Osteoblast (primary cell): Measurements from ENCODE around the gene ECE2. TPM values are rescaled to one million over a fixed set of nuclear protein-coding genes. Genes with fewer than 3 reads are reported as not detected.

Experiments
- DNase-seq: peaks from one replicate; pipeline ENCODE4 v3.0.0; 2011; ENCODE audit warnings: low spot score, mixed read lengths; ENCODE audit not compliant: insufficient read length; ENCODE audit errors: missing footprints
- H2AFZ ChIP-seq: 2 replicates; pipeline ENCODE4 v1.6.0; 2011; ENCODE audit warnings: mild to moderate bottlenecking, low read length
- H3K27ac ChIP-seq: 2 replicates; pipeline ENCODE4 v1.5.1; 2011; ENCODE audit warnings: mild to moderate bottlenecking, low read depth, low read length, moderate library complexity
- H3K27me3 ChIP-seq: 2 replicates; pipeline ENCODE4 v1.6.0; 2012; ENCODE audit warnings: mild to moderate bottlenecking, control low read depth, inconsistent platforms, low read length, moderate library complexity; ENCODE audit not compliant: insufficient read depth
- H3K36me3 ChIP-seq: 2 replicates; pipeline ENCODE4 v1.5.1; 2011; ENCODE audit warnings: mild to moderate bottlenecking, low read length, control low read depth, moderate library complexity; ENCODE audit not compliant: insufficient read depth
- H3K4me1 ChIP-seq: 2 replicates; pipeline ENCODE4 v1.5.1; 2011; ENCODE audit warnings: mild to moderate bottlenecking, low read length, control low read depth, moderate library complexity; ENCODE audit not compliant: insufficient read depth
- H3K4me2 ChIP-seq: 2 replicates; pipeline ENCODE4 v1.6.0; 2011; ENCODE audit warnings: mild to moderate bottlenecking, low read length; ENCODE audit not compliant: insufficient read depth
- H3K4me3 ChIP-seq: fragments of 200-600 bp; sonication (generic); 3 replicates; pipeline ENCODE4 v1.5.1; 2012; ENCODE audit warnings: mild to moderate bottlenecking, low read length, inconsistent platforms; ENCODE audit not compliant: insufficient read depth
- H3K79me2 ChIP-seq: 2 replicates; pipeline ENCODE4 v1.6.0; 2012; ENCODE audit warnings: mild to moderate bottlenecking, low read length, control low read depth, inconsistent platforms; ENCODE audit not compliant: insufficient read depth
- H3K9me3 ChIP-seq: 2 replicates; pipeline ENCODE4 v1.5.1; 2011; ENCODE audit warnings: low read depth, low read length, control low read depth
- H4K20me1 ChIP-seq: 2 replicates; pipeline ENCODE4 v1.6.0; 2012; ENCODE audit warnings: mild to moderate bottlenecking, low read length, control low read depth; ENCODE audit not compliant: insufficient read depth
- CTCF ChIP-seq: IDR thresholded peaks from 2 replicates; pipeline ENCODE4 v1.5.1; 2011; ENCODE audit warnings: mild to moderate bottlenecking, low read depth, low read length, moderate library complexity; ENCODE audit errors: extremely low read depth
- total RNA-seq: library from RNA; depleted of rRNA; stranded (reverse); fragments of >200 nt; gene quantifications from 2 replicates; pipeline ENCODE4 v1.2.3, GENCODE V29; 2012

Gene ECE2
- total RNA-seq, 1 donor = not detected

- Histone ChIP-seq H3K4me2 (peak overlapping the region; percentile 28), H3K4me3 (no peak overlapping the region), H2AFZ (no peak overlapping the region), H4K20me1 (peaks cover 25% of the 10 kb centered on the region), H3K79me2 (no peaks in the 10 kb centered on the region), H3K27me3 (peaks cover 33% of the 10 kb centered on the region), H3K4me1 (peaks cover 3% of the 10 kb centered on the region), H3K9me3 (no peaks in the 10 kb centered on the region), H3K36me3 (no peaks in the 10 kb centered on the region), H3K27ac (no peak overlapping the region)
- no peak for TF ChIP-seq CTCF
- peak; percentile 98 for DNase-seq
Measured at GRCh38 chr3:184259878-184260723, 15.7 kb upstream of the ECE2 start.

- no peak for TF ChIP-seq CTCF
- peak overlapping the region; percentile 53 for H3K4me3 ChIP-seq
- peaks cover 35% of the 10 kb centered on the region for H3K27me3 ChIP-seq
- DNase-seq = peak; percentile 88
- peak overlapping the region; percentile 48 for H3K4me2 ChIP-seq
- no peaks in the 10 kb centered on the region for H3K9me3 ChIP-seq
- H3K79me2 ChIP-seq = no peaks in the 10 kb centered on the region
- H3K4me1 ChIP-seq = peaks cover 3% of the 10 kb centered on the region
- no peak overlapping the region for H2AFZ ChIP-seq
- no peaks in the 10 kb centered on the region for H3K36me3 ChIP-seq
- H3K27ac ChIP-seq = no peak overlapping the region
- H4K20me1 ChIP-seq = peaks cover 19% of the 10 kb centered on the region
Measured at GRCh38 chr3:184260724-184261269, 15.0 kb upstream of the ECE2 start.

- Histone ChIP-seq H3K4me1 (peaks cover 3% of the 10 kb centered on the region), H4K20me1 (peaks cover 19% of the 10 kb centered on the region), H3K27ac (no peak within 1 kb of the TSS), H3K79me2 (no peaks in the 10 kb centered on the region), H3K27me3 (peaks cover 35% of the 10 kb centered on the region), H3K4me3 (peak within 1 kb of the TSS; percentile 57), H3K4me2 (peak within 1 kb of the TSS; percentile 79), H3K9me3 (no peaks in the 10 kb centered on the region), H2AFZ (peak within 1 kb of the TSS; percentile 56), H3K36me3 (no peaks in the 10 kb centered on the region)
- TF ChIP-seq CTCF = no peak
- DNase-seq = peak; percentile 98
Measured at GRCh38 chr3:184261270-184261853, 14.5 kb upstream of the ECE2 start, which contains the start of gene CAMK2N2. Gene CAMK2N2 (minus strand): TSS chr3:184261553. CDS start chr3:184261285, 268 bp downstream.
